ENCODE results near the gene TTF2.
"Not testable (repeated sequence)": the region's sequence is repeated elsewhere in the genome, so short reads cannot be mapped to it uniquely, and the experiment has no call there.

TTF2 gene

GRCh38 chr1:117096951-117097408, 36.9 kb downstream of the TTF2 start:
- H3K4me3 ChIP-seq (ENCODE audit: low read length) = no peak overlapping the region
- TF ChIP-seq CTCF (IDR thresholded peaks at IDR 0.05; ENCODE audit: insufficient read depth, low read depth, low read length, missing control alignments) = no peak
- DNase-seq (ENCODE audit: low read depth) = no peak

- no peak overlapping the region for H3K4me3 ChIP-seq (ENCODE audit: low read length)
- TF ChIP-seq CTCF (IDR thresholded peaks at IDR 0.05; ENCODE audit: insufficient read depth, low read depth, low read length, missing control alignments) = no peak
- no peak for DNase-seq (ENCODE audit: low read depth)
Measured at GRCh38 chr1:117097443-117097842, 37.3 kb downstream of the TTF2 start.

GRCh38 chr1:117098287-117098890, 38.3 kb downstream of the TTF2 start:
- TF ChIP-seq CTCF (IDR thresholded peaks at IDR 0.05; ENCODE audit: insufficient read depth, low read depth, low read length, missing control alignments) = no peak
- DNase-seq (ENCODE audit: low read depth) = no peak
- no peak overlapping the region for H3K4me3 ChIP-seq (ENCODE audit: low read length)

GRCh38 chr1:117101334-117101733, 41.2 kb downstream of the TTF2 start:
- no peak for TF ChIP-seq CTCF (IDR thresholded peaks at IDR 0.05; ENCODE audit: insufficient read depth, low read depth, low read length, missing control alignments)
- DNase-seq (ENCODE audit: low read depth) = no peak
- H3K4me3 ChIP-seq (ENCODE audit: low read length) = no peak overlapping the region

GRCh38 chr1:117101858-117102257, 41.7 kb downstream of the TTF2 start:
- not testable (repeated sequence) for DNase-seq (ENCODE audit: low read depth)

GRCh38 chr1:117104986-117105385, 44.9 kb downstream of the TTF2 start:
- H3K4me3 ChIP-seq (ENCODE audit: low read length) = no peak overlapping the region
- no peak for DNase-seq (ENCODE audit: low read depth)
- no peak for TF ChIP-seq CTCF (IDR thresholded peaks at IDR 0.05; ENCODE audit: insufficient read depth, low read depth, low read length, missing control alignments)

More at GRCh38 chr1:117101858-117102257, 41.7 kb downstream of the TTF2 start:
- H3K4me3 ChIP-seq (ENCODE audit: low read length) = not testable (repeated sequence)

- no peak for TF ChIP-seq CTCF (IDR thresholded peaks at IDR 0.05; ENCODE audit: insufficient read depth, low read depth, low read length, missing control alignments)
- no peak for DNase-seq (ENCODE audit: low read depth)
- H3K4me3 ChIP-seq (ENCODE audit: low read length) = no peak overlapping the region
Measured at GRCh38 chr1:117105722-117106121, 45.6 kb downstream of the TTF2 start.

Data from epithelial cell of esophagus (primary cell).